ENCODE measurements around the gene MALAT1.
"Not testable (repeated sequence)": the region's sequence is repeated elsewhere in the genome, so short reads cannot be mapped to it uniquely, and the experiment has no call there.

MALAT1 gene

GRCh38 chr11:65498977-65499712, at the start of gene MALAT1:
Gene MALAT1, plus strand, starts transcription at chr11:65499045.
- DNase-seq = peak; percentile 93
- peaks cover 50% of the 10 kb centered on the region for H4K20me1 ChIP-seq (ENCODE audit: insufficient read depth, low read length)
- peak within 1 kb of the TSS; percentile 83 for H3K4me2 ChIP-seq (ENCODE audit: low read depth, low read length)
- no peak for TF ChIP-seq EZH2 (optimal IDR thresholded peaks at IDR 0.05; ENCODE audit: low read depth, low read length)
- TF ChIP-seq EZH2phosphoT487 (IDR thresholded peaks at IDR 0.05; ENCODE audit: low read length) = no peak
- TF ChIP-seq CTCF (IDR thresholded peaks at IDR 0.05; ENCODE audit: low read length) = no peak
- H3K27me3 ChIP-seq (replicated peaks; ENCODE audit: insufficient read depth, low read length) = no peaks in the 10 kb centered on the region
- H3K79me2 ChIP-seq (ENCODE audit: low read length) = peaks cover 78% of the 10 kb centered on the region
- peak within 1 kb of the TSS; percentile 100 for H3K9ac ChIP-seq (ENCODE audit: low read length)
- H3K4me3 ChIP-seq (ENCODE audit: low read length) = peak within 1 kb of the TSS; percentile 86
- peaks cover 22% of the 10 kb centered on the region for H3K4me1 ChIP-seq (ENCODE audit: low read length)
- H3K36me3 ChIP-seq (replicated peaks; ENCODE audit: insufficient read depth, low read length) = peaks cover 33% of the 10 kb centered on the region
- no peak within 1 kb of the TSS for H2AFZ ChIP-seq (ENCODE audit: low read length)
- H3F3A ChIP-seq (ENCODE audit: insufficient read depth, low read length) = peaks cover 83% of the 10 kb centered on the region
- H3K9me3 ChIP-seq (replicated peaks; ENCODE audit: insufficient read depth, low read length) = no peaks in the 10 kb centered on the region
- H3K9me2 ChIP-seq (replicated peaks; ENCODE audit: insufficient read depth, low read length) = no peaks in the 10 kb centered on the region
- peak within 1 kb of the TSS; percentile 94 for H3K27ac ChIP-seq (ENCODE audit: low read length)

GRCh38 chr11:65451301-65451700, 47.5 kb upstream of the MALAT1 start:
- not testable (repeated sequence) for H3K79me2 ChIP-seq (ENCODE audit: low read length)

GRCh38 chr11:65452259-65452658, 46.6 kb upstream of the MALAT1 start:
- not testable (repeated sequence) for H3F3A ChIP-seq (ENCODE audit: insufficient read depth, low read length); H3K4me3 ChIP-seq (ENCODE audit: low read length); H3K9ac ChIP-seq (ENCODE audit: low read length); H3K9me3 ChIP-seq (replicated peaks; ENCODE audit: insufficient read depth, low read length); H2AFZ ChIP-seq (ENCODE audit: low read length); H3K9me2 ChIP-seq (replicated peaks; ENCODE audit: insufficient read depth, low read length); H3K4me2 ChIP-seq (ENCODE audit: low read depth, low read length); DNase-seq; H4K20me1 ChIP-seq (ENCODE audit: insufficient read depth, low read length); H3K36me3 ChIP-seq (replicated peaks; ENCODE audit: insufficient read depth, low read length); H3K4me1 ChIP-seq (ENCODE audit: low read length); H3K27ac ChIP-seq (ENCODE audit: low read length); H3K27me3 ChIP-seq (replicated peaks; ENCODE audit: insufficient read depth, low read length); H3K79me2 ChIP-seq (ENCODE audit: low read length)

More at GRCh38 chr11:65451301-65451700, 47.5 kb upstream of the MALAT1 start:
- H3K4me1 ChIP-seq (ENCODE audit: low read length); DNase-seq; H3K27me3 ChIP-seq (replicated peaks; ENCODE audit: insufficient read depth, low read length); H3K36me3 ChIP-seq (replicated peaks; ENCODE audit: insufficient read depth, low read length); H2AFZ ChIP-seq (ENCODE audit: low read length); H3K9me2 ChIP-seq (replicated peaks; ENCODE audit: insufficient read depth, low read length); H3K27ac ChIP-seq (ENCODE audit: low read length); H3K4me3 ChIP-seq (ENCODE audit: low read length); H3K9me3 ChIP-seq (replicated peaks; ENCODE audit: insufficient read depth, low read length); H3K9ac ChIP-seq (ENCODE audit: low read length); H4K20me1 ChIP-seq (ENCODE audit: insufficient read depth, low read length); H3K4me2 ChIP-seq (ENCODE audit: low read depth, low read length): not testable (repeated sequence)
- H3F3A ChIP-seq (ENCODE audit: insufficient read depth, low read length) = peaks cover 11% of the 10 kb centered on the region

- H3K36me3 ChIP-seq (replicated peaks; ENCODE audit: insufficient read depth, low read length) = no peaks in the 10 kb centered on the region
- H3K9me2 ChIP-seq (replicated peaks; ENCODE audit: insufficient read depth, low read length) = no peaks in the 10 kb centered on the region
- no peak for DNase-seq
- H3K9me3 ChIP-seq (replicated peaks; ENCODE audit: insufficient read depth, low read length) = no peaks in the 10 kb centered on the region
- H2AFZ ChIP-seq (ENCODE audit: low read length) = no peak overlapping the region
- H4K20me1 ChIP-seq (ENCODE audit: insufficient read depth, low read length) = no peaks in the 10 kb centered on the region
- no peak overlapping the region for H3K4me3 ChIP-seq (ENCODE audit: low read length)
- no peak overlapping the region for H3K9ac ChIP-seq (ENCODE audit: low read length)
- no peaks in the 10 kb centered on the region for H3K27me3 ChIP-seq (replicated peaks; ENCODE audit: insufficient read depth, low read length)
- TF ChIP-seq EZH2phosphoT487 (IDR thresholded peaks at IDR 0.05; ENCODE audit: low read length) (no peak), CTCF (IDR thresholded peaks at IDR 0.05; ENCODE audit: low read length) (no peak), EZH2 (optimal IDR thresholded peaks at IDR 0.05; ENCODE audit: low read depth, low read length) (no peak)
- peaks cover 4% of the 10 kb centered on the region for H3K4me1 ChIP-seq (ENCODE audit: low read length)
- no peak overlapping the region for H3K4me2 ChIP-seq (ENCODE audit: low read depth, low read length)
- peaks cover 8% of the 10 kb centered on the region for H3K79me2 ChIP-seq (ENCODE audit: low read length)
- 0 out of 2 replicates have a peak, but pooled peaks cover 4% of the 10 kb centered on the region for H3F3A ChIP-seq (ENCODE audit: insufficient read depth, low read length)
- H3K27ac ChIP-seq (ENCODE audit: low read length) = no peak overlapping the region
These were observed 45.9 kb upstream of the MALAT1 start for GRCh38 chr11:65452806-65453490.

All from MM.1S (cell line).